ENCODE results near the gene VSIR. TPM values are rescaled to one million over a fixed set of nuclear protein-coding genes. Genes with fewer than 3 reads are reported as not detected.

The VSIR gene
- polyA plus RNA-seq, 1 experiment = 169 TPM

GRCh38 chr10:71811351-71811750 lies 38.0 kb upstream of the VSIR start:
- CTCF ChIA-PET = interaction anchor here (0.6 to 4.8 kb wide), 36 partner anchors 10 to 497 kb away, joined by 3 to 23 read pairs (median 4); partner anchors contain the start of genes SLC29A3 and VSIR
- Histone ChIP-seq H3K27me3 (ENCODE audit: control insufficient read depth, insufficient read depth, low read length) (no peaks in the 10 kb centered on the region; the same call in 1 of the 2 replicates), H3K36me3 (ENCODE audit: control insufficient read depth, insufficient read depth, low read length) (peaks cover 11% of the 10 kb centered on the region), H3K4me3 (ENCODE audit: low read depth, low read length) (no peak overlapping the region)
- no peak for TF ChIP-seq CTCF (IDR thresholded peaks at IDR 0.05; ENCODE audit: insufficient read depth, low read depth, low read length)
- no peak for DNase-seq (ENCODE audit: low read depth)
- POLR2A ChIA-PET = no interaction called here

GRCh38 chr10:71810048-71810750 lies 36.9 kb upstream of the VSIR start:
- no peak for DNase-seq (ENCODE audit: low read depth)
- CTCF ChIA-PET = interaction anchor here (1.4 to 4.8 kb wide), 4 partner anchors 20 to 496 kb away, joined by 5 to 23 read pairs (median 14); no protein-coding TSS in a partner anchor
- no peak for TF ChIP-seq CTCF (IDR thresholded peaks at IDR 0.05; ENCODE audit: insufficient read depth, low read depth, low read length)
- Histone ChIP-seq H3K36me3 (ENCODE audit: control insufficient read depth, insufficient read depth, low read length) (peaks cover 3% of the 10 kb centered on the region), H3K4me3 (ENCODE audit: low read depth, low read length) (no peak overlapping the region), H3K27me3 (ENCODE audit: control insufficient read depth, insufficient read depth, low read length) (peaks cover 5% of the 10 kb centered on the region; the same call in 1 of the 2 replicates)
- POLR2A ChIA-PET = no interaction called here

- ChIA-PET POLR2A (no interaction called here), CTCF (interaction anchor here (1.4 kb wide), 1 partner anchor 87 kb away, joined by 3 read pairs; no protein-coding TSS in a partner anchor)
- Histone ChIP-seq H3K36me3 (ENCODE audit: control insufficient read depth, insufficient read depth, low read length) (no peaks in the 10 kb centered on the region), H3K27me3 (ENCODE audit: control insufficient read depth, insufficient read depth, low read length) (peaks cover 6% of the 10 kb centered on the region; the same call in 1 of the 2 replicates), H3K4me3 (ENCODE audit: low read depth, low read length) (no peak overlapping the region)
- DNase-seq (ENCODE audit: low read depth) = no peak
- TF ChIP-seq CTCF (IDR thresholded peaks at IDR 0.05; ENCODE audit: insufficient read depth, low read depth, low read length) = no peak
Observed at GRCh38 chr10:71809628-71810027, 36.3 kb upstream of the VSIR start.

- no peak overlapping the region for H3K4me3 ChIP-seq (ENCODE audit: low read depth, low read length)
- POLR2A ChIA-PET = no interaction called here
- CTCF ChIA-PET = interaction anchor here (0.6 to 1.5 kb wide), 8 partner anchors 11 to 494 kb away, joined by 3 to 4 read pairs (median 3); no protein-coding TSS in a partner anchor
Observed at GRCh38 chr10:71807557-71808510, 34.5 kb upstream of the VSIR start.

More at GRCh38 chr10:71807557-71808510, 34.5 kb upstream of the VSIR start:
- Histone ChIP-seq H3K27me3 (ENCODE audit: control insufficient read depth, insufficient read depth, low read length) (peaks cover 9% of the 10 kb centered on the region; the same call in 1 of the 2 replicates), H3K36me3 (ENCODE audit: control insufficient read depth, insufficient read depth, low read length) (no peaks in the 10 kb centered on the region)
- no peak for TF ChIP-seq CTCF (IDR thresholded peaks at IDR 0.05; ENCODE audit: insufficient read depth, low read depth, low read length)
- no peak for DNase-seq (ENCODE audit: low read depth)
